HG03060 (cell line): ENCODE results near the gene SMAD9.
"Not testable (repeated sequence)": the region's sequence is repeated elsewhere in the genome, so short reads cannot be mapped to it uniquely, and the experiment has no call there.

Experiments used
- ATAC-seq: cut with Tn5 transposase; IDR thresholded peaks from one replicate; pipeline ENCODE4 v1.9.1; 2021; ENCODE audit warnings: low read depth, moderate number of reproducible peaks; ENCODE audit not compliant: unreplicated experiment

The SMAD9 gene

DNA sequence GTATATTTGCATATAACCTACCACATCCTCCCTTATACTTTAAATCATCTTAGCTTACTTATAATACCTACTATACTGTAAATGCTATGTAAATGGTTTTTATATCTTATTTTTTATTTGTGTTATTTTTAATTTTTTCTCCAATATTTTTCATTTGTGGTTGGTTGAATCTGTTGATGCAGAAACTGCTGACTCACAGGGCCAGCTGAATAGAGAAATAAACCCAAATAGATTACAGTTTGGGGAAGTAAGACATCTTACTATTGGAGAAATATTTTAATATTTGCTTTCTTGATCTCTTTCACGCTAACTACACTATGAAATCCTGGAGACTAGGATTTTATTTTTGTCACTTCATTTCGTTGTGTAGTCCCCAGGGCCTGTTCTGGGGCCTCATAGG lies 7.1 kb downstream of the SMAD9 start:
- no peak for ATAC-seq

- ATAC-seq: no peak
Observed at GRCh38 chr13:36912369-36912768, 7.7 kb downstream of the SMAD9 start.

- ATAC-seq: no peak
Observed at GRCh38 chr13:36910545-36910944, 9.5 kb downstream of the SMAD9 start.

DNA sequence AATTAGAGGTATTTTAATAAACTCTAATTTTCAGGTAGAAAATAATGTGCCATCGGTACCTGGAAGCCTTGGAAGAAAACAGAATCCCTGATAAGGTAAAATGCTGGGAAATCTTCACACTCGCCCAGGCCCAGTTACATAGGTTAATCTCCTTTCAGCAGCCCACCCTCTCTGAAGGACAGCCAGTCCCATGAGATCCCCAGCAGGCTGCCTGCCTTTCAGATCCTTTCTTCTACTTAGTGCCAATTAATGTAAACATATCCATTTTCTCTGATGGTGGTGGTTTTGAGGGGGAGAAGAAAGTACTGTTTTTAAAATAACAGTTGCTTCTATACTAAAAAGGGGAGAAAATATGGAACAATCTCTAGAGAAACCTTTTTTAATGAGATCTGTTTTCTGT lies 12.2 kb downstream of the SMAD9 start:
- ATAC-seq: no peak

- ATAC-seq: no peak
Observed at GRCh38 chr13:36907266-36907665, 12.8 kb downstream of the SMAD9 start.

- ATAC-seq: no peak
Observed at GRCh38 chr13:36905944-36906343, 14.1 kb downstream of the SMAD9 start.

- ATAC-seq: no peak
Observed at GRCh38 chr13:36903925-36904595, 16.0 kb downstream of the SMAD9 start.

- no peak for ATAC-seq
Observed at GRCh38 chr13:36897054-36897616, 22.9 kb downstream of the SMAD9 start.

GRCh38 chr13:36891752-36892151 lies 28.3 kb downstream of the SMAD9 start:
- ATAC-seq: no peak

GRCh38 chr13:36888645-36889044 lies 31.4 kb downstream of the SMAD9 start:
- no peak for ATAC-seq

DNA sequence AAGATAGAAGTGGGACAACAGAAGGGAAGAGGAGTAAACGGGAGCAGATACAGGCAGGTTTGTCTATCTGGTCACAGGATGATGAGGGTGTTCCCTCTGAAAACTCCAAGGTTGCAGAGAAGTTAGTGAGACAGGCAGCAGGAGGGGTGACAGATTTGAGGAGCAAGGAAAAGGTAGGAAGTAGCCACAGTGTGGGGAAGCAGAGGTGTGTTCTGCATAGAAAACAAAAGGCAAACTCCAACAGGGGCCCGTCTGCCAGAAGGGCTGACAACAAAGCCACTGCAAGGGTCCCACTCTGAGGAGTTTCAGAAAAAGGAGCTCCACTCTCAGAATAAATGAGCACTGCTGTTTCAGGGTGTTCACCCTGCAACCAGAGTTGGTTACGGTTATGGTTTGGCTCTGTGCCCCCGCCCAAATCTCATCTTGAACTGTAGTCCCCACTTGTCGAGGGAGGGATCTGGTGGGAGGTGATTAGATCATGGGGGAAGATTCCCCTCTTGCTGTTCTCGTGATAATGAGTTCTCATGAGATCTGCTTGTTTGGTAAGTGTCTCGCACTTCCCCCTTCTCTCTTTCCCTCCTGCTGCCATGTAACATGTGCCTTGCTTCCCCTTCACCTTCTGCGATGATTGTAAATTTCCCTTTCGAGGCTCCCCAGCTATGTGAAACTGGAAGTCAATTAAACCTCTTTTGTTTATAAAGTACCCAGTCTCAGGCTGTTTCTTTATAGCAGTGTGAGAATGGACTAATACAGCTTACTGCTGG lies 32.1 kb downstream of the SMAD9 start:
- ATAC-seq: no peak

GRCh38 chr13:36885901-36886300 lies 34.1 kb downstream of the SMAD9 start:
- no peak for ATAC-seq

GRCh38 chr13:36884235-36884634 lies 35.8 kb downstream of the SMAD9 start:
- no peak for ATAC-seq

DNA sequence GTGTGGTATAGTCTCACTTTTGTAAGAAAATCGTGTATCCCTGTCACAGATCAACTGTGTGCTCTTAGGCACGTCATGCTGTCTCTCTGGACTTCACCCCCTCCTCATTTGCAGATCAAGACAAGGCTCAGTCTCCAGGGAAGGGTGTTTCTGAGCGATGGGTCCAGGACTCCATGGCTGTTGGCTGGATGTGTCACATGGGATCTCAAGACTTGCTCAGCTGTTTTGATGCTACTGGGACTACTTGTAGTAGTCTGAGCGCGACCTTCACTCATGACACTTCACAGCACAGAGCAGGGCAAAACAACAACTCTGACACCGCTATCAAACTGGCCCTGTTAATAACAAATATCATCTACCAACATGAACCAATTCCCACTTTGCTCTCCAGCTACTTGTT lies 36.2 kb downstream of the SMAD9 start:
- ATAC-seq: no peak

- ATAC-seq: not testable (repeated sequence)
Observed at GRCh38 chr13:36883392-36883791, 36.6 kb downstream of the SMAD9 start.

- no peak for ATAC-seq
Observed at GRCh38 chr13:36882829-36883390, 37.1 kb downstream of the SMAD9 start.

DNA sequence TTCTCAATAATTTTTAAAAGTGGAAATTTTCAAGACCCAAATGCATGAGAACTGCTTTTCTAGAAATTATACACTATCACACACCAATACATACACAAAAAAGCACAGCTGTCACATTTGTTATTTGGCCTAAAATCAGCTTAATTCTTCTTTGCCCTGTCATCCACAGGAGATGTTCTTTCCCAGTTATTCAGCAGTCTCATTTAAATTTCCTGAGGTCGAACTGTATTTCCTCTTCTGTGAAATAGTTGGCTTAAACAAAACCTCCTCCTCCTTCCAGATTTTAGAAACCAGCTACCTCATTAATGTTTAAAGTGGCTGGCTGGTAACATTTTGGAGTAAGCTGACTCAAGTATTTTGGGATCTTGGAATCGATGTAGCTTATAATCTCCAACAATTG lies 39.1 kb downstream of the SMAD9 start:
- ATAC-seq: no peak

DNA sequence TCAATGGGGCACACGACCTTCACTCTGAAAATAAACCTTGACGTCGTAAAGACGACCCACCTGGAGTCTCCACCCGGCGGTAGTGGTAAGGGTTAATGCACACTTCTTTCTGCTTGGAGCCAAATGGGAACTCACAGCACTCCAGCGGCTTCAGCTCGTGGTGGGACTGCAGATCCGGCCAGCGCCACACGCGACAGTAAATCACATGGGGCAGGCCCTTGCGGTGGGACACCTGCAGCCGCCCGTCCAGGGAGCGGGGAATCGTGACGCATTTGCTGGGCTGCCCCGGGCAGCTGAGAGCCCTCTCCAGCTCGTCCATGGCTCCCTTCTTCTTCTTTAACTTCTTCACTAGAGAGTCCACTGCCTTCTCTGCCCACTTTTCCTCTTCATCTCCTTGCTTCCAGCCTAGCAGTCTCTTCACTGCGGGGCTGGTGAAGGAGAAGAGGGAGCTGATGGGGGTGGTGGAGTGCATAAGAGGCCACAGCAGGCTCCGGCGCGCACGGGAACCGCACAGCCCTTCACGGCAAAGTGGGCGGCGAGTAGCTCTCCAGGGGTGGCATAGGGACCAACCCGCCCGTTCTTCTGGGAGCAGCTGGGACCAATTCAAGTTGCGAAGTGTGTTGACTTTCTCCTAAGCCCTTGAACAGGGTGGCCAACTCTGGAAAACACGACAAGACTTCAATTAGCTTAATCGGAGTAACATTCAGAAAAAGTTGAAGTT lies 40.7 kb downstream of the SMAD9 start:
- no peak for ATAC-seq

DNA sequence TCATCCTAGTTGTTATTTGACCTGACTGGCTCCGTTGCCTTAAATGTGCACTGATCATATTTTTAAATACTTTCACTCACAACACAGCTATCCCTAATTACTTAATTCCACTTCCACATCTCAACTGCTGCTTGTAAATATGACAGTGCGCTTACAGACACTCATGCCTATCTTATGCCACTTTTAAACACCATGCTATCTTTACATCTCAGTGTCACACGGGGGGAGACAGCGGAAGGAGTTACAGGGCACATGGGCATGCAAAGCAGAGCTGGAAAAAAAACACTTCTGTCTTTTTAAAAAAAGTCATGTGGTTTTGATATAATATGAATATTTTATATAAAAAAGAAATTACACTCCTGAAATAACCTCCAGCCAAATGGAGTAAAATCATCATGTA lies 44.1 kb downstream of the SMAD9 start:
- ATAC-seq: no peak

- no peak for ATAC-seq
Observed at GRCh38 chr13:36875431-36875830, 44.6 kb downstream of the SMAD9 start.

DNA sequence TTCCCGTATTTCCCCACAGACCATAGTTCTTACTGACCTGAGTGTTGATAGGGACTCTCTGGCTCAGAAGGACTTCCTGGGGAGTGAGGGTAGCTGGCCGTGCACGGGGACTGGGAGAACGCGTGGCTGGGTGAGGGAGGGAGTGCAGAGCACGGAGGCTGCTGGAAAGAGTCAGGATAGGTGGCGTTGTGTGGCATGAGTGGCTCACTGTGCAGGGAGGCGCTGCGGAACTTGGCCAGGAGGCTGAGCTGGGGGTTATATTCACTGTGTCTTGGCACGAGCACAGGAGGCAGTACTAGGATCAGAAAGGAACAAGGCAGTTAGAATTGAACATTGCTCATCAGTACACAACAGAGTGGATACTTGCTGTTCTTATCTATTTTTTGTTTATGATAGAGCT lies 47.4 kb downstream of the SMAD9 start:
- ATAC-seq: no peak
